Sigmoid colon (tissue), 7 donors: Measurements from ENCODE around the gene GAL. TPM values are rescaled to one million over a fixed set of nuclear protein-coding genes. Genes with fewer than 3 reads are reported as not detected.

Experiments used
- DNase-seq: peaks from one replicate; pipeline ENCODE4 v3.0.0-alpha.2; 2019
- H3K27ac ChIP-seq, 4 donors: fragments of 200-600 bp; sonication (generic); one replicate each; pipeline ENCODE4 v1.5.1; 2016 to 2019; ENCODE audit warnings: mild to moderate bottlenecking in 1 of 4
- H3K27me3 ChIP-seq, 3 donors: fragments of 200-600 bp; sonication (generic); one replicate each; pipeline ENCODE4 v1.5.1; 2019; ENCODE audit warnings: mild to moderate bottlenecking in 1 of 3
- H3K36me3 ChIP-seq, 4 donors: fragments of 200-600 bp; sonication (generic); one replicate each; pipeline ENCODE4 v1.5.1; 2016 to 2019
- H3K4me1 ChIP-seq, 4 donors: fragments of 200-600 bp; sonication (generic); one replicate each; pipeline ENCODE4 v1.5.1; 2017 to 2019
- H3K4me3 ChIP-seq, 4 donors: fragments of 200-600 bp; sonication (generic); one replicate each; pipeline ENCODE4 v1.5.1; 2017 to 2019; ENCODE audit warnings: mild to moderate bottlenecking in 2 of 4, moderate library complexity in 1 of 4
- H3K9me3 ChIP-seq, 4 donors: fragments of 200-600 bp in 3 of 4; sonication (generic) in 3 of 4; one replicate each; pipeline versions ENCODE4 v1.5.1 to v1.6.1; 2013 to 2019
- CTCF ChIP-seq, 4 experiments: fragments of 450-650 bp in 3 of 4; fragments of 200-600 bp in 1 of 4; IDR thresholded peaks; one replicate each; pipeline ENCODE4 v1.5.1; 2016 to 2019; ENCODE audit warnings: antibody characterized with exemption in 4 of 4, mild to moderate bottlenecking in 3 of 4, moderate library complexity in 2 of 4
- EP300 ChIP-seq, 4 donors: sonication (generic); formaldehyde crosslinking; IDR thresholded peaks; one replicate each; pipeline ENCODE4 v1.6.1; 2017; ENCODE audit warnings: antibody characterized with exemption in 4 of 4
- POLR2A ChIP-seq, 2 donors: fragments of 450-650 bp; IDR thresholded peaks; one replicate each; pipeline ENCODE4 v1.6.1; 2016; ENCODE audit warnings: antibody characterized with exemption in 2 of 2, mild to moderate bottlenecking in 2 of 2, moderate library complexity in 2 of 2
- POLR2AphosphoS5 ChIP-seq, 4 donors: sonication (generic); formaldehyde crosslinking; IDR thresholded peaks; one replicate each; pipeline ENCODE4 v1.6.1; 2017; ENCODE audit warnings: antibody characterized with exemption in 4 of 4
- WGBS, 2 donors: extraction: QIAGEN DNeasy Blood & Tissue Kit; methylation state at CpG; one replicate each; pipeline ENCODE4 v1.1.7; 2013; 5-methylcytosine and 5-hydroxymethylcytosine counted together
- intact Hi-C: fragments of 100-400 bp; cut with DNase I; formaldehyde crosslinking; loops from one replicate; pipeline ENCODE4 v1.15.1; 2023
- polyA plus RNA-seq, 3 donors: library from polyadenylated mRNA; stranded (reverse); fragments of 200-250 nt; gene quantifications; one replicate each; pipeline ENCODE4 v1.2.3, GENCODE V29; 2013
- total RNA-seq, 4 donors: library from RNA; depleted of rRNA; stranded (reverse); fragments of >200 nt; gene quantifications; one replicate each; pipeline ENCODE4 v1.1.0, GENCODE V29; 2016
- donor health status: healthy with polysubstance abuse.
- donor health status: Bipolar disorder and iron deficiency.
- donor health status: healthy.

The GAL gene
- total and polyA plus RNA-seq, 7 donors = 4.1 to 12.9 (median 11.8) TPM; not detected in 2

GRCh38 chr11:68664141-68664540, 20.2 kb upstream of the GAL start:
- WGBS, 2 donors = 82 to 88% methylated on average over 9 of the region's 9 CpGs
- intact Hi-C loops = no loop called here

GRCh38 chr11:68664906-68665305, 19.4 kb upstream of the GAL start:
- Histone ChIP-seq H3K27me3 (peaks cover 0 to 15% (median 0%) of the 10 kb centered on the region in 3 donors), H3K4me1 (no peaks in the 10 kb centered on the region), H3K36me3 (no peaks in the 10 kb centered on the region), H3K4me3 (no peak overlapping the region), H3K9me3 (no peaks in the 10 kb centered on the region), H3K27ac (no peak overlapping the region)
- 93 to 94% methylated on average over 7 of the region's 7 CpGs for WGBS, 2 donors
- TF ChIP-seq EP300 (IDR thresholded peaks at IDR 0.05) = no peak
- TF ChIP-seq CTCF (IDR thresholded peaks at IDR 0.05) = no peak
- TF ChIP-seq POLR2A (IDR thresholded peaks at IDR 0.05) = no peak
- no peak for TF ChIP-seq POLR2AphosphoS5 (IDR thresholded peaks at IDR 0.05)
- DNase-seq = peak; percentile 54
- intact Hi-C loops = no loop called here

More at GRCh38 chr11:68664141-68664540, 20.2 kb upstream of the GAL start:
- peak; percentile 26 for DNase-seq
- Histone ChIP-seq H3K27me3 (peaks cover 0 to 15% (median 0%) of the 10 kb centered on the region in 3 donors), H3K9me3 (no peaks in the 10 kb centered on the region), H3K36me3 (no peaks in the 10 kb centered on the region), H3K4me1 (peaks cover 0 to 3% (median 1%) of the 10 kb centered on the region in 4 donors), H3K27ac (no peak overlapping the region), H3K4me3 (no peak overlapping the region)
- TF ChIP-seq POLR2A (IDR thresholded peaks at IDR 0.05) (no peak), EP300 (IDR thresholded peaks at IDR 0.05) (no peak), POLR2AphosphoS5 (IDR thresholded peaks at IDR 0.05) (no peak)

GRCh38 chr11:68665436-68665835, 18.9 kb upstream of the GAL start:
- no peak for TF ChIP-seq POLR2AphosphoS5 (IDR thresholded peaks at IDR 0.05)
- Histone ChIP-seq H3K4me3 (no peak overlapping the region), H3K4me1 (no peaks in the 10 kb centered on the region), H3K27ac (no peak overlapping the region), H3K9me3 (no peaks in the 10 kb centered on the region), H3K36me3 (no peaks in the 10 kb centered on the region), H3K27me3 (peaks cover 0 to 15% (median 0%) of the 10 kb centered on the region in 3 donors)
- WGBS, 2 donors = 90 to 92% methylated on average over 16 of the region's 16 CpGs
- peak; percentile 38 for DNase-seq
- intact Hi-C loops = no loop called here

GRCh38 chr11:68666849-68667248, 17.5 kb upstream of the GAL start:
- H3K36me3 ChIP-seq = no peaks in the 10 kb centered on the region
- peaks cover 0 to 6% (median 0%) of the 10 kb centered on the region in 3 donors for H3K27me3 ChIP-seq
- no peak overlapping the region for H3K4me3 ChIP-seq
- H3K27ac ChIP-seq = no peak overlapping the region
- H3K9me3 ChIP-seq = no peaks in the 10 kb centered on the region
- peak; percentile 83 for DNase-seq
- TF ChIP-seq POLR2A (IDR thresholded peaks at IDR 0.05) (no peak), POLR2AphosphoS5 (IDR thresholded peaks at IDR 0.05) (no peak), CTCF (IDR thresholded peaks at IDR 0.05) (no peak), EP300 (IDR thresholded peaks at IDR 0.05) (no peak)
- no peaks in the 10 kb centered on the region for H3K4me1 ChIP-seq
- intact Hi-C loops = no loop called here
- WGBS, 2 donors = 83 to 84% methylated on average over 15 of the region's 15 CpGs

GRCh38 chr11:68667511-68668500, 16.5 kb upstream of the GAL start:
- no peak overlapping the region for H3K27ac ChIP-seq
- 65 to 77% methylated on average over 21 of the region's 21 CpGs for WGBS, 2 donors

More at GRCh38 chr11:68667511-68668500, 16.5 kb upstream of the GAL start:
- intact Hi-C loops = no loop called here
- H3K36me3 ChIP-seq = no peaks in the 10 kb centered on the region
- peaks cover 0 to 7% (median 0%) of the 10 kb centered on the region in 3 donors for H3K27me3 ChIP-seq
- no peaks in the 10 kb centered on the region for H3K4me1 ChIP-seq
- no peak overlapping the region for H3K4me3 ChIP-seq
- H3K9me3 ChIP-seq = no peaks in the 10 kb centered on the region
- TF ChIP-seq POLR2AphosphoS5 (IDR thresholded peaks at IDR 0.05) = no peak
- no peak for TF ChIP-seq CTCF (IDR thresholded peaks at IDR 0.05)
- peak; percentile 46 for DNase-seq
